ENCODE results near the gene KSR2.
"Not testable (repeated sequence)": the region's sequence is repeated elsewhere in the genome, so short reads cannot be mapped to it uniquely, and the experiment has no call there.

KSR2 gene

GRCh38 chr12:118011961-118012360 is 43.2 kb upstream of the KSR2 start:
- TF ChIP-seq CTCF (IDR thresholded peaks at IDR 0.05; ENCODE audit: insufficient read depth, low read depth, low read length, missing control alignments), result no peak
- no peak for DNase-seq (ENCODE audit: low read depth)
- no peak overlapping the region for H3K4me3 ChIP-seq (ENCODE audit: low read depth, low read length)

- H3K4me3 ChIP-seq (ENCODE audit: low read depth, low read length), result no peak overlapping the region
- TF ChIP-seq CTCF (IDR thresholded peaks at IDR 0.05; ENCODE audit: insufficient read depth, low read depth, low read length, missing control alignments), result no peak
- no peak for DNase-seq (ENCODE audit: low read depth)
Observed at GRCh38 chr12:118011377-118011776, 42.6 kb upstream of the KSR2 start.

GRCh38 chr12:118010903-118011302 is 42.1 kb upstream of the KSR2 start:
- no peak for DNase-seq (ENCODE audit: low read depth)
- H3K4me3 ChIP-seq (ENCODE audit: low read depth, low read length), result no peak overlapping the region
- TF ChIP-seq CTCF (IDR thresholded peaks at IDR 0.05; ENCODE audit: insufficient read depth, low read depth, low read length, missing control alignments), result no peak

GRCh38 chr12:117999806-118000205 is 31.0 kb upstream of the KSR2 start:
- H3K4me3 ChIP-seq (ENCODE audit: low read depth, low read length), result not testable (repeated sequence)

GRCh38 chr12:117998719-117999118 is 29.9 kb upstream of the KSR2 start:
- TF ChIP-seq CTCF (IDR thresholded peaks at IDR 0.05; ENCODE audit: insufficient read depth, low read depth, low read length, missing control alignments), result no peak
- H3K4me3 ChIP-seq (ENCODE audit: low read depth, low read length), result no peak overlapping the region
- DNase-seq (ENCODE audit: low read depth), result no peak

More at GRCh38 chr12:117999806-118000205, 31.0 kb upstream of the KSR2 start:
- not testable (repeated sequence) for DNase-seq (ENCODE audit: low read depth)

- H3K4me3 ChIP-seq (ENCODE audit: low read depth, low read length), result no peak overlapping the region
- TF ChIP-seq CTCF (IDR thresholded peaks at IDR 0.05; ENCODE audit: insufficient read depth, low read depth, low read length, missing control alignments), result no peak
- DNase-seq (ENCODE audit: low read depth), result no peak
Observed at GRCh38 chr12:117994551-117995438, 26.0 kb upstream of the KSR2 start.

- no peak for TF ChIP-seq CTCF (IDR thresholded peaks at IDR 0.05; ENCODE audit: insufficient read depth, low read depth, low read length, missing control alignments)
- no peak overlapping the region for H3K4me3 ChIP-seq (ENCODE audit: low read depth, low read length)
- no peak for DNase-seq (ENCODE audit: low read depth)
Observed at GRCh38 chr12:117986705-117987469, 18.1 kb upstream of the KSR2 start.
